ENCODE results near the gene PRDX5.

PRDX5 gene

GRCh38 chr11:64355078-64355940 lies 37.4 kb downstream of the PRDX5 start (continued):
- TF ChIP-seq KLF9 (tag by site-specific recombination; IDR thresholded peaks at IDR 0.05; ENCODE audit: low read depth) = no peak
- TF ChIP-seq ZNF555 (tag by site-specific recombination; conservative IDR thresholded peaks at IDR 0.05) = no peak
- TF ChIP-seq ZNF174 (tag by site-specific recombination; IDR thresholded peaks at IDR 0.05) = no peak
- no peak for TF ChIP-seq ZNF274 (IDR thresholded peaks at IDR 0.05; ENCODE audit: low read length)
- TF ChIP-seq ZNF274 (tag by site-specific recombination; IDR thresholded peaks at IDR 0.05; ENCODE audit: borderline replicate concordance) = no peak
- TF ChIP-seq ZNF777 (tag by site-specific recombination; IDR thresholded peaks at IDR 0.05; ENCODE audit: borderline replicate concordance) = no peak
- TF ChIP-seq MYNN (tag by site-specific recombination; IDR thresholded peaks at IDR 0.05; ENCODE audit: borderline replicate concordance) = no peak
- TF ChIP-seq HOXA7 (CRISPR knock-in tag; IDR thresholded peaks at IDR 0.05; ENCODE audit: borderline replicate concordance) = no peak
- TF ChIP-seq ZNF280D (tag by site-specific recombination; IDR thresholded peaks at IDR 0.05) = no peak
- no peak for TF ChIP-seq ZNF146 (tag by site-specific recombination; IDR thresholded peaks at IDR 0.05)
- no peak for TF ChIP-seq WT1 (tag by site-specific recombination; IDR thresholded peaks at IDR 0.05)
- TF ChIP-seq BCL11A (tag by site-specific recombination; IDR thresholded peaks at IDR 0.05; ENCODE audit: low read depth) = no peak
- no peak for TF ChIP-seq ZNF133 (tag by site-specific recombination; IDR thresholded peaks at IDR 0.05)
- TF ChIP-seq ZNF354C (tag by site-specific recombination; IDR thresholded peaks at IDR 0.05; ENCODE audit: borderline replicate concordance, low read depth) = no peak
- peak; percentile 85 for TF ChIP-seq ZEB2 (tag by site-specific recombination; IDR thresholded peaks at IDR 0.05)
- no peak for TF ChIP-seq RBAK (tag by site-specific recombination; IDR thresholded peaks at IDR 0.05)
- no peak for TF ChIP-seq ZNF366 (tag by site-specific recombination; conservative IDR thresholded peaks at IDR 0.05)
- no peak for TF ChIP-seq ZNF18 (tag by site-specific recombination; IDR thresholded peaks at IDR 0.05)
- peak; percentile 82 for TF ChIP-seq PATZ1 (tag by site-specific recombination; IDR thresholded peaks at IDR 0.05)
- no peak for TF ChIP-seq REST (tag by site-specific recombination; IDR thresholded peaks at IDR 0.05)
- no peak for TF ChIP-seq ZNF19 (tag by site-specific recombination; IDR thresholded peaks at IDR 0.05; ENCODE audit: low read depth)
- TF ChIP-seq ZNF548 (tag by site-specific recombination; IDR thresholded peaks at IDR 0.05) = no peak
- TF ChIP-seq ZNF664 (tag by site-specific recombination; IDR thresholded peaks at IDR 0.05) = no peak
- TF ChIP-seq ZBTB1 (tag by site-specific recombination; IDR thresholded peaks at IDR 0.05) = no peak
- no peak for TF ChIP-seq ZNF658 (tag by site-specific recombination; IDR thresholded peaks at IDR 0.05)
- peak; percentile 64; the same call in 1 of the 2 replicates for TF ChIP-seq ZSCAN30 (tag by site-specific recombination; IDR thresholded peaks at IDR 0.05)
- TF ChIP-seq ZNF670 (tag by site-specific recombination; IDR thresholded peaks at IDR 0.05; ENCODE audit: low read depth) = no peak
- no peak for TF ChIP-seq ZFP3 (tag by site-specific recombination; IDR thresholded peaks at IDR 0.05; ENCODE audit: low read depth)
- TF ChIP-seq ZNF341 (tag by site-specific recombination; IDR thresholded peaks at IDR 0.05; ENCODE audit: low read depth) = no peak; the same call in 1 of the 2 replicates
- TF ChIP-seq ZNF660 (tag by site-specific recombination; IDR thresholded peaks at IDR 0.05) = no peak; the same call in 1 of the 2 replicates
- no peak for TF ChIP-seq ZNF792 (tag by site-specific recombination; IDR thresholded peaks at IDR 0.05)

Data from HEK293 (cell line).